GM12873 (cell line): Measurements from ENCODE around the gene PASD1.

Experiments used
- TF ChIP-seq, protein P1 (sequence below): IDR thresholded peaks from 2 replicates; pipeline ENCODE4 v1.5.1; 2012; ENCODE audit warnings: low read depth, mild to moderate bottlenecking, moderate library complexity, low read length, control low read depth; ENCODE audit not compliant: insufficient read depth; ENCODE audit errors: missing control alignments

PASD1 gene

DNA sequence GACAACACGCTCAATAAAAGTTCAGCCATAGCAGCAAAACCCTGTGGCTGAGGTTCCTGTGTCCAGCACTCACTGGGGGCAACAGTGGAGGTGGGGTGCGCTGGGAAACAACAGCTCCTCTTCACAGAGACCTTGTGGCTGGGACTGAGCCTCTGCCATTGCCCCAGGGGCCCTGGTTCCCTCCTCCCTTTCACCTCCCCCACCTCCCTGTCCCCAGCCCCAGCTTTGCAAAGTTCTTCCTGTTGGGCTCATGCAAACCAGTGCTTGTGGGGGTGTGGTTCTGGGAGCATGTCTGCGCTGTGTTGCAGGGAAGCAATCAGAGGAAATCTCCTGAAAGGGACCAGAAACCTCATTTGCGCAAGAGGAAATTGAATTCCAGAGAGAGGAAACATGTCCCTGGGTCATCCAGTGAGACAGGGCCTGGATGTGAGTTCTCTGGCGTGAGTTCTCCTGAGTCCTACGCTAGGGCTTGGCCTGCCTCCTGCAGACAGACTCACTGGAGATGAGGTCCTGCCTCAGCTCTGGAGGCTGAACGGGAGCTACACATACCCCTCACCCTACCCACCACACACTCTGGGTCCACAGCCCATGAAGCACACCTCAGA lies 159.8 kb downstream of the PASD1 start:
- TF ChIP-seq, protein P1, sequence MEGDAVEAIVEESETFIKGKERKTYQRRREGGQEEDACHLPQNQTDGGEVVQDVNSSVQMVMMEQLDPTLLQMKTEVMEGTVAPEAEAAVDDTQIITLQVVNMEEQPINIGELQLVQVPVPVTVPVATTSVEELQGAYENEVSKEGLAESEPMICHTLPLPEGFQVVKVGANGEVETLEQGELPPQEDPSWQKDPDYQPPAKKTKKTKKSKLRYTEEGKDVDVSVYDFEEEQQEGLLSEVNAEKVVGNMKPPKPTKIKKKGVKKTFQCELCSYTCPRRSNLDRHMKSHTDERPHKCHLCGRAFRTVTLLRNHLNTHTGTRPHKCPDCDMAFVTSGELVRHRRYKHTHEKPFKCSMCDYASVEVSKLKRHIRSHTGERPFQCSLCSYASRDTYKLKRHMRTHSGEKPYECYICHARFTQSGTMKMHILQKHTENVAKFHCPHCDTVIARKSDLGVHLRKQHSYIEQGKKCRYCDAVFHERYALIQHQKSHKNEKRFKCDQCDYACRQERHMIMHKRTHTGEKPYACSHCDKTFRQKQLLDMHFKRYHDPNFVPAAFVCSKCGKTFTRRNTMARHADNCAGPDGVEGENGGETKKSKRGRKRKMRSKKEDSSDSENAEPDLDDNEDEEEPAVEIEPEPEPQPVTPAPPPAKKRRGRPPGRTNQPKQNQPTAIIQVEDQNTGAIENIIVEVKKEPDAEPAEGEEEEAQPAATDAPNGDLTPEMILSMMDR, result no peak

DNA sequence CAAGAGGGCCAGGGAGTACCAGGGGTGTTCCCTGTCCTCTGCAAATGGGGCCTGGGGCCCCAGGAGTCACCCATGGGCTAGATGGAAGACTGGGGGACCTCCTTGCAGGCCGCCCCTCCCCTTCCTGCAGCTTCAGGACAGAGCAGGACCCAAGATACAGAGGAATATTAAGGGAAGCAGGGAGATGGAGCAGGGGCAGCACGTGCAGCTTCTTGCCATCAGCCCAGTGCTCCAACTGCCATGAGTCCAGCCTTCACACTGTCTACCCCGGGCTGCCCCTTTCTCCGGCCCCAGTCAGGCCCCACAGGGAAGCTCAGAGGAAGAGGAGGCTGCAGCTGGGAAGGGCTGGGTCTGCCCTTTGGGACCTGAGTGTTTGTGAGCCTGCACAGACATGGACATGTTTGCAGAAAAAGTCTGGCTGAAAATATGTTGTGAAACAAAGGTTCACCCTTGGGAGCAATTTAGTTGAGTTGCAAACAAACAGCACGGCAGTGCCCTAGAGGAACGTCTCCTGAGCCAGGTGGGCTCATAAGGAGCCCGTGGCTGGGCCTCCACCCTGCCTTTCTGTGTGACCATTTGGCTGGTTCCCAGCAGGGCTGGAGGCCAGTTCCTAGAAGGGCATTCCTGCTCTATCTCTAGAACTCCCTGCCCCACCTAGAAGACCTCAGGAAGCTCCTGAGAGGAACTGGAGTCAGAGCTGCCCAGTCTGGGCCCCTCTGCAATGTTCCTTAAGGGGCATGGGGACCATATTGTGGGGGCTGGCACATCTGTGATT lies 161.3 kb downstream of the PASD1 start:
- TF ChIP-seq, protein P1, result no peak

DNA sequence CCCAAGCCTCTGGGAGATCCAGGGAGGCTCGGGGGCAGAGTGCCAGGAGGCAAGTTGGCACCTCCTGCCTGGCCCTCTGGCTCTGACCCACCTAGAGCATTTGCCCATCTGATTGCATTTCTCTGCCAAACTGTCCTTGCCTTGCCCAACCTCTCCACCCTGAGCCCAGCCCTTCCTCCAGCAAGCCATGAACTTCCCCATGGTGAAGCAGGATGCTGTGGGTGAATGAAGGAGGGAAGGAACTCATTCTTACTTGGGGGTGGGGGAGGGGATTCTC lies 161.8 kb downstream of the PASD1 start:
- TF ChIP-seq, protein P1, result no peak
